BE2C (cell line): Measurements from ENCODE around the gene JAK1.
"Not testable (repeated sequence)": the region's sequence is repeated elsewhere in the genome, so short reads cannot be mapped to it uniquely, and the experiment has no call there.

Experiments
- DNase-seq: peaks from one replicate; pipeline ENCODE4 v3.0.0-alpha.2; 2020
- H3K27me3 ChIP-seq: fragments of 250-450 bp; sonication (Bioruptor Pico); 2 replicates; pipeline ENCODE4 v1.5.1; 2020; ENCODE audit warnings: mild to moderate bottlenecking
- H3K36me3 ChIP-seq: fragments of 250-450 bp; sonication (Bioruptor Pico); 2 replicates; pipeline ENCODE4 v1.5.1; 2020; ENCODE audit warnings: mild to moderate bottlenecking
- H3K4me1 ChIP-seq: fragments of 250-450 bp; sonication (Bioruptor Pico); 2 replicates; pipeline ENCODE4 v1.5.1; 2020
- H3K4me3 ChIP-seq: 2 replicates; pipeline ENCODE4 v1.5.1; 2011; ENCODE audit warnings: low read depth, low read length
- H3K9me3 ChIP-seq: fragments of 250-450 bp; sonication (Bioruptor Pico); 2 replicates; pipeline ENCODE4 v1.5.1; 2020
- CTCF ChIP-seq: IDR thresholded peaks from 2 replicates; pipeline ENCODE4 v1.5.1; 2012; ENCODE audit warnings: mild to moderate bottlenecking, low read depth, low read length

The JAK1 gene

GRCh38 chr1:65003316-65003664, 36.9 kb upstream of the JAK1 start:
- no peak overlapping the region for H3K4me3 ChIP-seq
- no peaks in the 10 kb centered on the region for H3K27me3 ChIP-seq
- no peak for TF ChIP-seq CTCF

GRCh38 chr1:65002508-65003315, 36.4 kb upstream of the JAK1 start:
- no peaks in the 10 kb centered on the region for H3K27me3 ChIP-seq
- no peak overlapping the region for H3K4me3 ChIP-seq

More at GRCh38 chr1:65003316-65003664, 36.9 kb upstream of the JAK1 start:
- no peak for DNase-seq
- H3K4me1 ChIP-seq, result no peaks in the 10 kb centered on the region
- no peaks in the 10 kb centered on the region for H3K9me3 ChIP-seq
- H3K36me3 ChIP-seq, result no peaks in the 10 kb centered on the region

GRCh38 chr1:65002156-65002507, 35.8 kb upstream of the JAK1 start:
- Histone ChIP-seq H3K4me3 (no peak overlapping the region), H3K27me3 (no peaks in the 10 kb centered on the region)
- TF ChIP-seq CTCF, result no peak

More at GRCh38 chr1:65002508-65003315, 36.4 kb upstream of the JAK1 start:
- Histone ChIP-seq H3K4me1 (no peaks in the 10 kb centered on the region), H3K9me3 (no peaks in the 10 kb centered on the region), H3K36me3 (no peaks in the 10 kb centered on the region)
- no peak for TF ChIP-seq CTCF
- no peak for DNase-seq

GRCh38 chr1:65001231-65001792, 35.0 kb upstream of the JAK1 start:
- Histone ChIP-seq H3K36me3 (no peaks in the 10 kb centered on the region), H3K9me3 (no peaks in the 10 kb centered on the region), H3K4me3 (no peak overlapping the region), H3K4me1 (no peaks in the 10 kb centered on the region), H3K27me3 (no peaks in the 10 kb centered on the region)
- no peak for TF ChIP-seq CTCF
- no peak for DNase-seq

More at GRCh38 chr1:65002156-65002507, 35.8 kb upstream of the JAK1 start:
- no peak for DNase-seq
- no peaks in the 10 kb centered on the region for H3K4me1 ChIP-seq
- no peaks in the 10 kb centered on the region for H3K9me3 ChIP-seq
- H3K36me3 ChIP-seq, result no peaks in the 10 kb centered on the region

- H3K4me1 ChIP-seq, DNase-seq: not testable (repeated sequence)
Observed at GRCh38 chr1:64998425-64998948, 32.1 kb upstream of the JAK1 start.

GRCh38 chr1:64996541-64997257, 30.4 kb upstream of the JAK1 start:
- TF ChIP-seq CTCF, result no peak
- no peak overlapping the region for H3K4me3 ChIP-seq
- H3K36me3 ChIP-seq, result no peaks in the 10 kb centered on the region
- no peaks in the 10 kb centered on the region for H3K27me3 ChIP-seq
- H3K9me3 ChIP-seq, result no peaks in the 10 kb centered on the region
- no peak for DNase-seq
- no peaks in the 10 kb centered on the region for H3K4me1 ChIP-seq

More at GRCh38 chr1:64998425-64998948, 32.1 kb upstream of the JAK1 start:
- H3K9me3 ChIP-seq, H3K4me3 ChIP-seq, H3K27me3 ChIP-seq, H3K36me3 ChIP-seq: not testable (repeated sequence)
